GM12864 (cell line): ENCODE measurements around the gene PROCA1.

ENCODE experiments used
- DNase-seq: peaks from one replicate; pipeline ENCODE4 v3.0.0-alpha.2; 2011; ENCODE audit warnings: low read depth
- H3K4me3 ChIP-seq: 2 replicates; pipeline ENCODE4 v1.5.1; 2011; ENCODE audit warnings: mild to moderate bottlenecking, low read depth, low read length, control low read depth
- TF ChIP-seq, protein P1 (sequence below): IDR thresholded peaks from 2 replicates; pipeline ENCODE4 v1.5.1; 2011; ENCODE audit warnings: low read depth, mild to moderate bottlenecking, moderate library complexity, low read length, control low read depth, inconsistent platforms; ENCODE audit errors: missing control alignments

PROCA1 gene

DNA sequence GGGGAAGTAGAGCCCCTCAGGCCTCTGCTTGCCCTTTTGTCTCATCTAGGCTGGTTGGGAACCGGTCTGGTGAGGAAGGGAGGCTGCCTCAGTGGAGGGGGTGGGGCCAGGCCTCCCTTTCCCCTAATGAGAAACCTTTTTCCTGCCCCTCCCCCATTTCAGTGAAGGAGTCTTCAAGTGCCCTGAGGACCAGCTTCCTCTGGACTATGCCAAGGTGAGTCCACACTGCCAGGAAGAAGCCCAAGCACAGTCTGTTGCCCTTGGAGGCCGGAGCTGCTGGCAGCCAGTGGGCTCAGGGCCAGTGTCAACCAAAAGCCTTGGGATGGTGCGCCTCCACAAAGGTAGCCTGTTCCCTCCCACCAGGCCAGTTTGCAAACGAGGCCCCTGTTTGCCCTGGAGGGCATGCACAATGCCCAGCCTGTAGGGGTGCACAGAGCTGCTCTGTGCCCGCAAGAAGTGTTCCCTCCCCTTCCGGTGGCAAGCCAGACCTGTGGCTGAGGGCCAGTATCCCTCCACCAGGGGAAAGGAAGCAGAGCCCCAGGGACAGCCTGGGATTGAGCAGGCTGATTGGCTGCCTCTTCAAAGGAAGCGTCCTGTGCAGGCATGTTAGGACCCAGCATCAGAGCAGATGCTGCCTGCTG, 35.5 kb upstream of the PROCA1 start:
- H3K4me3 ChIP-seq = peak overlapping the region; percentile 89
- TF ChIP-seq, protein P1, sequence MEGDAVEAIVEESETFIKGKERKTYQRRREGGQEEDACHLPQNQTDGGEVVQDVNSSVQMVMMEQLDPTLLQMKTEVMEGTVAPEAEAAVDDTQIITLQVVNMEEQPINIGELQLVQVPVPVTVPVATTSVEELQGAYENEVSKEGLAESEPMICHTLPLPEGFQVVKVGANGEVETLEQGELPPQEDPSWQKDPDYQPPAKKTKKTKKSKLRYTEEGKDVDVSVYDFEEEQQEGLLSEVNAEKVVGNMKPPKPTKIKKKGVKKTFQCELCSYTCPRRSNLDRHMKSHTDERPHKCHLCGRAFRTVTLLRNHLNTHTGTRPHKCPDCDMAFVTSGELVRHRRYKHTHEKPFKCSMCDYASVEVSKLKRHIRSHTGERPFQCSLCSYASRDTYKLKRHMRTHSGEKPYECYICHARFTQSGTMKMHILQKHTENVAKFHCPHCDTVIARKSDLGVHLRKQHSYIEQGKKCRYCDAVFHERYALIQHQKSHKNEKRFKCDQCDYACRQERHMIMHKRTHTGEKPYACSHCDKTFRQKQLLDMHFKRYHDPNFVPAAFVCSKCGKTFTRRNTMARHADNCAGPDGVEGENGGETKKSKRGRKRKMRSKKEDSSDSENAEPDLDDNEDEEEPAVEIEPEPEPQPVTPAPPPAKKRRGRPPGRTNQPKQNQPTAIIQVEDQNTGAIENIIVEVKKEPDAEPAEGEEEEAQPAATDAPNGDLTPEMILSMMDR = no peak
- DNase-seq = no peak

DNA sequence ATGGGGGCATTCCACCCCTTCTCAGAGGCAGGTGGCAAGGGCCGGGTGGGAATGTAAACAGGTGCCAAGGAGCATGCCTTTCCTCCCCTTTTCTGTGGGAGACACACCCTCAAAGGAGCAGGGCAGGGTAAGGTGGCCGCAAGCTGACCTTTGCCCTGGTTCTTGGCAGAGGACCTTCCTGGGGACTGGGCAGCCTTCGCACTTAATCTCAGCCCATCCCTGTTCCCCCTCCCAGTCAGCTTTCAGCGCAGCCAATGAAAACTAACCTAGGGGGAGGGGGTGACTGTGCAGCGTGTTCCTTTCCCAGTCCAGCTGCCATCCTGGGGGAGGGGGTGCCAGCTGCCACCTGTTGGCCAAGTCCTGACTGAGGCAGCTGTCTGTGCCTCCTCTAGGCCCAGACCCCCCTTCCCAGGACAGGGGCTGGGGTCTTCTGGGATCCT, 34.9 kb upstream of the PROCA1 start:
- H3K4me3 ChIP-seq = peak overlapping the region; percentile 89
- DNase-seq = no peak
- TF ChIP-seq, protein P1 = no peak

DNA sequence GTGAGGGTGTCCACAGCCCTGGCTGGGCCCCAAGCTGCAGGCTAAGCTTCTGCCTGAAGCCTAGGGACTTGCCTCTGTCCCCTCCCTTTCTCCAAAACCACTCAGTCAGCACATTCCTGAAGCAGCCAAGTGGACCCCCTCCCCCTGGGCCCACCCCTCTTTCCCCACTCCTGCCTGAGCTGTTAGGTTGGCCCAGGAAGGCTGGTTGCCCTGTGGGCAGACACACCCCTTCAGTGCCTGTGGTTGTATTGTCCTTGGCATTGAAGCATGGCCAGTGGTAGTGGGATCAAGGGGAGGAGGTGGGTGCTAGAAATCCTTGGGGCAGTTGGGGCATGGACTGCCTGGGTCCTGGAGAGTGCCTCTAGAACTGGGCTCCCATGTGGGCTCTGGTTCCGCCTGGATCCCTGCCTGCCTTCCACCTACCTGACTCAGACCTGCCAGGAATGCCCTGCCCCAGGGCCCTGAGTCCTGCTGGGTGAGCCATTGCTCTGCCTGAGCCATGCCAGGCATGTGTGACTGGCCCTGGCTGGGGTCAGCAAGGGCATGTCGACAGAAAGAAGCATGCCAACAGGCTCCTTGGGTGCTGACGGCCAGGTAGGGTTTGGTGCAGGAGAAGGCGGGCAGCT, 34.2 kb upstream of the PROCA1 start:
- DNase-seq = no peak
- TF ChIP-seq, protein P1 = no peak
- peak overlapping the region; percentile 89 for H3K4me3 ChIP-seq

DNA sequence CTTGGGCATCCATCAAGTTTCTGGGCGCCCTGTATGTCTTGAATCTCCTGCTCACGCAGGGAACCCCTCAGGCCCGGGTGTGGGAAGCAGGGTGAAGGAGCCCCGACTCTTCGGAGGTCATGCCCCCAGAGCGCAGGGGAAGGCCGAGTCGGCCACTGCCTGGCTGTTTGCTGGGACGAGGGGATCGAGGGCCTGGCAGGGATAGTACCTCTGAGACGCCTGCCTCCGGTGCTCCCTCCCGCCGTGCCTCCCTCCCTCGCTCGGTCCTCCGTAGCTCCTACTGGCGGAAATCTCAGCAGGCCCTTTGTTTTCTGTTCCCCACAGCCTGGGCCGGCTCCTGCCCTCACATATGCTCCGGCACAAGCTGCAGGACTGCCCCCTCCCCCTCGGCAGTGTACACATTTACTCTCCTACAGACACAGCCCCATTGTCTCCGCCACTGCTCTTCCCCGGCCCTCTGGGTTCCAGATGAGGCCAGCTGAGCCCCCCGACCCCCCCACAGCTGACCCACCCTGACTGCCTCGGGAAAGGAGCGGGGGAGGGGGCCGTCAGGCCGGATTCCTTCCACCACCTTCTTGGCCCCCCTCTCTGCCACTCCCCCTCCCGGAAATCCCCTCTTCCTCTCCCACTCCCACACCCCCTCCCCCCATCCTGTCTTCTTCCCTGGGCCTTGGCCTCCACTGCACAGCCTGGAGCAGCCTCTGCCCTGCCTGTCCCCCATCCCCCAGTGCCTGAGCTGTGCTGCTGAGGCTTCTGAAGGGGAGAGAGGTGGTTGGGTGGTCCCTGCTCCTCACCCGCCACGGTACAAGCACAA, 33.5 kb upstream of the PROCA1 start:
- TF ChIP-seq, protein P1 = no peak
- DNase-seq = no peak
- peak overlapping the region; percentile 89 for H3K4me3 ChIP-seq

DNA sequence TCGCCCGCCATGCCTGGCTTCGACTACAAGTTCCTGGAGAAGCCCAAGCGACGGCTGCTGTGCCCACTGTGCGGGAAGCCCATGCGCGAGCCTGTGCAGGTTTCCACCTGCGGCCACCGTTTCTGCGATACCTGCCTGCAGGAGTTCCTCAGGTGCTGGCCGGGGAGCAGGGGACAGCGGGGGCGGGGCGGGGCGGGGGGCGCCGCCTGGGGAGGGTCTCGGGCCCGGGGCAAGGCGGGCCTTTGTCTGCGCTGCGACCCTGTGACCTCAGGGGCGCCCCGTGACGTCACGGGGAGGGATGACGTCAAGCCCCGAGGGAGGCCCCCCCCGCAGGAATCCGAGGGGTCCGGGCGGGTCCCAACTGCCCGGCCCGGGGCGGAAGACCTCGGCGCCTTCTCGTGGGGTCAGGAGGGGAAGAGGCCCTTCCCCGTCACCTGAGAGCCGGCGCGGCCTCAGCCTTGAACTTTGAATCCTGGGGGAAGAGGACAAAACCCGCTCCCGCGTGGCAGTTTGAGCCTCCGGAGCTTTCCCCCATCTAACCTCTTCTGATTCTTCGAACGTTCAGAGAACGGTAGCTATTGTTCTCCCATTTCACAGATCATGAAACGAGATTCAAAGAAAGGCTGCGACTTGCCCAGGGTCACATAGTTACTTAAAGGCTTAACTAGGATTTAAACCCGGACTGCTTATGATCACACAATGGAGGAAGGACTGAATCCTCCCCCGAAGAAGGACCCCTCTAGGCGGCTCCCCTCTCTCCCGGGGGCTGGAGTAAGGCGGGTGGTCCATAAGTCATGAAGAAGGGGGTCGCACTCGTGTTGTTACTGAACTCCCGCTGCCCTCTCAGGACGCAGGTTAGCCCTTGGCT, 32.6 kb upstream of the PROCA1 start:
- TF ChIP-seq, protein P1 = no peak
- peak overlapping the region; percentile 89 for H3K4me3 ChIP-seq
- no peak for DNase-seq
